Astrocyte (in vitro differentiated cells and primary cell): ENCODE measurements around the gene FAM24A. TPM values are rescaled to one million over a fixed set of nuclear protein-coding genes. Genes with fewer than 3 reads are reported as not detected.
A peak's percentile ranks its signal among the peaks of the same experiment; 100 is the strongest.

Experiments
- DNase-seq: peaks from one replicate; pipeline ENCODE4 v3.0.0-alpha.2; 2010; ENCODE audit warnings: low read depth
- FAIRE-seq: peaks from 2 replicates; lab custom pipeline; 2011; peaks lifted over from hg19 to GRCh38; lab: Jason Lieb, UNC
- H2AFZ ChIP-seq: 2 replicates; pipeline ENCODE4 v1.6.0; 2012; ENCODE audit warnings: low read depth, low read length, inconsistent platforms
- H3K27ac ChIP-seq: 2 replicates; pipeline ENCODE4 v1.5.1; 2011; ENCODE audit warnings: low read depth, low read length, inconsistent platforms
- H3K27me3 ChIP-seq: 2 replicates; pipeline ENCODE4 v1.6.0; 2011; ENCODE audit warnings: low read length, inconsistent platforms; ENCODE audit not compliant: insufficient read depth
- H3K36me3 ChIP-seq: 2 replicates; pipeline ENCODE4 v1.5.1; 2011; ENCODE audit warnings: low read length, inconsistent platforms; ENCODE audit not compliant: insufficient read depth
- H3K4me1 ChIP-seq: 2 replicates; pipeline ENCODE4 v1.5.1; 2011; ENCODE audit warnings: low read length, inconsistent platforms; ENCODE audit not compliant: insufficient read depth
- H3K4me2 ChIP-seq: 2 replicates; pipeline ENCODE4 v1.6.0; 2012; ENCODE audit warnings: low read length, inconsistent platforms
- H3K4me3 ChIP-seq: 2 replicates; pipeline ENCODE4 v1.5.1; 2011; ENCODE audit warnings: low read depth, mild to moderate bottlenecking, low read length, inconsistent platforms; ENCODE audit not compliant: insufficient read depth
- H3K79me2 ChIP-seq: 2 replicates; pipeline ENCODE4 v1.6.0; 2012; ENCODE audit warnings: mild to moderate bottlenecking, low read length, inconsistent platforms; ENCODE audit not compliant: insufficient read depth
- H3K9ac ChIP-seq: 2 replicates; pipeline ENCODE4 v1.6.0; 2012; ENCODE audit warnings: mild to moderate bottlenecking, low read length, inconsistent platforms
- H3K9me3 ChIP-seq: 2 replicates; pipeline ENCODE4 v1.5.1; 2012; ENCODE audit warnings: low read depth, mild to moderate bottlenecking, low read length, inconsistent platforms; ENCODE audit not compliant: insufficient read depth
- H4K20me1 ChIP-seq: 2 replicates; pipeline ENCODE4 v1.6.0; 2012; ENCODE audit warnings: low read length, inconsistent platforms; ENCODE audit not compliant: insufficient read depth
- H3K27ac Mint-ChIP-seq: one replicate; pipeline ENCODE4 v1.8.0; 2021; ENCODE audit warnings: mild to moderate bottlenecking, mixed read lengths; ENCODE audit not compliant: unreplicated experiment
- H3K27me3 Mint-ChIP-seq: one replicate; pipeline ENCODE4 v1.8.0; 2021; ENCODE audit warnings: low read depth, mixed read lengths; ENCODE audit not compliant: unreplicated experiment
- H3K36me3 Mint-ChIP-seq: one replicate; pipeline ENCODE4 v1.8.0; 2021; ENCODE audit warnings: low read depth, mixed read lengths; ENCODE audit not compliant: unreplicated experiment
- H3K4me1 Mint-ChIP-seq: one replicate; pipeline ENCODE4 v1.8.0; 2021; ENCODE audit warnings: low read depth, mixed read lengths; ENCODE audit not compliant: unreplicated experiment
- H3K4me3 Mint-ChIP-seq: one replicate; pipeline ENCODE4 v1.8.0; 2021; ENCODE audit warnings: mild to moderate bottlenecking, moderate library complexity, mixed read lengths; ENCODE audit not compliant: unreplicated experiment
- H3K9me3 Mint-ChIP-seq: one replicate; pipeline ENCODE4 v1.8.0; 2021; ENCODE audit warnings: mild to moderate bottlenecking, mixed read lengths; ENCODE audit not compliant: unreplicated experiment
- CTCF ChIP-seq: IDR thresholded peaks from 2 replicates; pipeline ENCODE4 v1.5.1; 2011; ENCODE audit warnings: low read depth, mild to moderate bottlenecking, inconsistent platforms, low read length, moderate library complexity; ENCODE audit not compliant: insufficient read depth
- EZH2 ChIP-seq: IDR thresholded peaks from 2 replicates; pipeline ENCODE4 v1.6.1; 2012; ENCODE audit warnings: mild to moderate bottlenecking, low read length, inconsistent platforms; ENCODE audit not compliant: insufficient read depth
- total RNA-seq: library from RNA; stranded (reverse); gene quantifications from 2 replicates; pipeline ENCODE4 v1.2.1, GENCODE V29; 2021

Gene FAM24A
- total RNA-seq, 1 donor from 2014 or later, result not detected

- H3K4me3 Mint-ChIP-seq, result no peak overlapping the region
- H3K4me1 Mint-ChIP-seq, result peaks cover 5% of the 10 kb centered on the region
- Histone ChIP-seq H3K27me3 (no peaks in the 10 kb centered on the region), H3K36me3 (peaks cover 3% of the 10 kb centered on the region), H2AFZ (no peak overlapping the region), H3K4me1 (no peaks in the 10 kb centered on the region), H3K4me2 (no peak overlapping the region), H4K20me1 (no peaks in the 10 kb centered on the region), H3K9me3 (no peaks in the 10 kb centered on the region), H3K79me2 (no peaks in the 10 kb centered on the region), H3K9ac (no peak overlapping the region), H3K27ac (no peak overlapping the region), H3K4me3 (no peak overlapping the region)
- no peaks in the 10 kb centered on the region for H3K36me3 Mint-ChIP-seq
- DNase-seq, result no peak
- TF ChIP-seq CTCF (no peak), EZH2 (no peak)
- no peaks in the 10 kb centered on the region for H3K9me3 Mint-ChIP-seq
- H3K27me3 Mint-ChIP-seq, result no peaks in the 10 kb centered on the region
- H3K27ac Mint-ChIP-seq, result no peak overlapping the region
- FAIRE-seq, result no peak
Measured at GRCh38 chr10:122931088-122931906, 20.9 kb downstream of the FAM24A start.

- Mint-ChIP-seq H3K4me1 (no peaks in the 10 kb centered on the region), H3K36me3 (peaks cover 7% of the 10 kb centered on the region)
- TF ChIP-seq CTCF (no peak), EZH2 (no peak)
Measured at GRCh38 chr10:122939133-122939855, 28.9 kb downstream of the FAM24A start.

More at GRCh38 chr10:122939133-122939855, 28.9 kb downstream of the FAM24A start:
- FAIRE-seq, result no peak
- Mint-ChIP-seq H3K4me3 (no peak overlapping the region), H3K27ac (no peak overlapping the region), H3K9me3 (no peaks in the 10 kb centered on the region), H3K27me3 (no peaks in the 10 kb centered on the region)
- H3K27me3 ChIP-seq, result no peaks in the 10 kb centered on the region
- no peaks in the 10 kb centered on the region for H3K9me3 ChIP-seq
- H3K27ac ChIP-seq, result peak overlapping the region; percentile 59
- no peak for DNase-seq
- H3K79me2 ChIP-seq, result peaks cover 7% of the 10 kb centered on the region
- H2AFZ ChIP-seq, result no peak overlapping the region
- H3K4me2 ChIP-seq, result peak overlapping the region; percentile 12
- H3K9ac ChIP-seq, result no peak overlapping the region
- peaks cover 14% of the 10 kb centered on the region for H3K36me3 ChIP-seq
- peaks cover 4% of the 10 kb centered on the region for H4K20me1 ChIP-seq
- H3K4me3 ChIP-seq, result no peak overlapping the region
- peaks cover 8% of the 10 kb centered on the region for H3K4me1 ChIP-seq
